ENCODE measurements around the gene ROR1.

ROR1 gene

GRCh38 chr1:63848733-63849132, 74.9 kb downstream of the ROR1 start:
- H3K4me3 ChIP-seq (ENCODE audit: insufficient read depth, low read depth, low read length, poor library complexity, severe bottlenecking) = no peak overlapping the region
- H3K27me3 ChIP-seq (replicated peaks; ENCODE audit: control insufficient read depth, insufficient read depth, low read length, poor library complexity, severe bottlenecking) = no peaks in the 10 kb centered on the region
- H3K36me3 ChIP-seq (ENCODE audit: control insufficient read depth, insufficient read depth, low read length) = no peaks in the 10 kb centered on the region
- H3K4me1 ChIP-seq (ENCODE audit: control insufficient read depth, insufficient read depth, low read length, poor library complexity, severe bottlenecking) = no peaks in the 10 kb centered on the region
- DNase-seq = no peak
- H3K9me3 ChIP-seq (ENCODE audit: control insufficient read depth, low read length) = no peaks in the 10 kb centered on the region
- no peak overlapping the region for H3K27ac ChIP-seq (ENCODE audit: insufficient read depth, low read length, poor library complexity, severe bottlenecking)

GRCh38 chr1:63849149-63849548, 75.3 kb downstream of the ROR1 start:
- no peak for DNase-seq

GRCh38 chr1:63854091-63854490, 80.3 kb downstream of the ROR1 start:
- DNase-seq = no peak
- Histone ChIP-seq H3K36me3 (ENCODE audit: control insufficient read depth, insufficient read depth, low read length) (no peaks in the 10 kb centered on the region), H3K4me3 (ENCODE audit: insufficient read depth, low read depth, low read length, poor library complexity, severe bottlenecking) (no peak overlapping the region), H3K4me1 (ENCODE audit: control insufficient read depth, insufficient read depth, low read length, poor library complexity, severe bottlenecking) (no peaks in the 10 kb centered on the region), H3K27me3 (replicated peaks; ENCODE audit: control insufficient read depth, insufficient read depth, low read length, poor library complexity, severe bottlenecking) (no peaks in the 10 kb centered on the region), H3K9me3 (ENCODE audit: control insufficient read depth, low read length) (no peaks in the 10 kb centered on the region), H3K27ac (ENCODE audit: insufficient read depth, low read length, poor library complexity, severe bottlenecking) (no peak overlapping the region)

More at GRCh38 chr1:63849149-63849548, 75.3 kb downstream of the ROR1 start:
- Histone ChIP-seq H3K9me3 (ENCODE audit: control insufficient read depth, low read length) (no peaks in the 10 kb centered on the region), H3K4me1 (ENCODE audit: control insufficient read depth, insufficient read depth, low read length, poor library complexity, severe bottlenecking) (no peaks in the 10 kb centered on the region), H3K4me3 (ENCODE audit: insufficient read depth, low read depth, low read length, poor library complexity, severe bottlenecking) (no peak overlapping the region), H3K27ac (ENCODE audit: insufficient read depth, low read length, poor library complexity, severe bottlenecking) (no peak overlapping the region), H3K27me3 (replicated peaks; ENCODE audit: control insufficient read depth, insufficient read depth, low read length, poor library complexity, severe bottlenecking) (no peaks in the 10 kb centered on the region), H3K36me3 (ENCODE audit: control insufficient read depth, insufficient read depth, low read length) (no peaks in the 10 kb centered on the region)

- H3K27me3 ChIP-seq (replicated peaks; ENCODE audit: control insufficient read depth, insufficient read depth, low read length, poor library complexity, severe bottlenecking) = no peaks in the 10 kb centered on the region
- no peak for DNase-seq
Measured at GRCh38 chr1:63855942-63856341, 82.1 kb downstream of the ROR1 start.

GRCh38 chr1:63856924-63857323, 83.1 kb downstream of the ROR1 start:
- H3K27ac ChIP-seq (ENCODE audit: insufficient read depth, low read length, poor library complexity, severe bottlenecking) = no peak overlapping the region
- no peaks in the 10 kb centered on the region for H3K27me3 ChIP-seq (replicated peaks; ENCODE audit: control insufficient read depth, insufficient read depth, low read length, poor library complexity, severe bottlenecking)
- no peak for DNase-seq
- no peaks in the 10 kb centered on the region for H3K9me3 ChIP-seq (ENCODE audit: control insufficient read depth, low read length)
- H3K36me3 ChIP-seq (ENCODE audit: control insufficient read depth, insufficient read depth, low read length) = no peaks in the 10 kb centered on the region
- no peak overlapping the region for H3K4me3 ChIP-seq (ENCODE audit: insufficient read depth, low read depth, low read length, poor library complexity, severe bottlenecking)
- H3K4me1 ChIP-seq (ENCODE audit: control insufficient read depth, insufficient read depth, low read length, poor library complexity, severe bottlenecking) = no peaks in the 10 kb centered on the region

More at GRCh38 chr1:63855942-63856341, 82.1 kb downstream of the ROR1 start:
- H3K9me3 ChIP-seq (ENCODE audit: control insufficient read depth, low read length) = no peaks in the 10 kb centered on the region
- no peak overlapping the region for H3K4me3 ChIP-seq (ENCODE audit: insufficient read depth, low read depth, low read length, poor library complexity, severe bottlenecking)
- H3K4me1 ChIP-seq (ENCODE audit: control insufficient read depth, insufficient read depth, low read length, poor library complexity, severe bottlenecking) = no peaks in the 10 kb centered on the region
- H3K36me3 ChIP-seq (ENCODE audit: control insufficient read depth, insufficient read depth, low read length) = no peaks in the 10 kb centered on the region
- no peak overlapping the region for H3K27ac ChIP-seq (ENCODE audit: insufficient read depth, low read length, poor library complexity, severe bottlenecking)

- H3K36me3 ChIP-seq (ENCODE audit: control insufficient read depth, insufficient read depth, low read length) = no peaks in the 10 kb centered on the region
- H3K27me3 ChIP-seq (replicated peaks; ENCODE audit: control insufficient read depth, insufficient read depth, low read length, poor library complexity, severe bottlenecking) = no peaks in the 10 kb centered on the region
- no peak for DNase-seq
- H3K27ac ChIP-seq (ENCODE audit: insufficient read depth, low read length, poor library complexity, severe bottlenecking) = no peak overlapping the region
- H3K4me1 ChIP-seq (ENCODE audit: control insufficient read depth, insufficient read depth, low read length, poor library complexity, severe bottlenecking) = no peaks in the 10 kb centered on the region
- H3K4me3 ChIP-seq (ENCODE audit: insufficient read depth, low read depth, low read length, poor library complexity, severe bottlenecking) = no peak overlapping the region
- H3K9me3 ChIP-seq (ENCODE audit: control insufficient read depth, low read length) = no peaks in the 10 kb centered on the region
Measured at GRCh38 chr1:63857478-63857877, 83.7 kb downstream of the ROR1 start.

GRCh38 chr1:63858153-63858552, 84.3 kb downstream of the ROR1 start:
- H3K27ac ChIP-seq (ENCODE audit: insufficient read depth, low read length, poor library complexity, severe bottlenecking) = no peak overlapping the region
- DNase-seq = no peak
- H3K27me3 ChIP-seq (replicated peaks; ENCODE audit: control insufficient read depth, insufficient read depth, low read length, poor library complexity, severe bottlenecking) = no peaks in the 10 kb centered on the region
- H3K4me1 ChIP-seq (ENCODE audit: control insufficient read depth, insufficient read depth, low read length, poor library complexity, severe bottlenecking) = no peaks in the 10 kb centered on the region
- no peaks in the 10 kb centered on the region for H3K36me3 ChIP-seq (ENCODE audit: control insufficient read depth, insufficient read depth, low read length)
- no peak overlapping the region for H3K4me3 ChIP-seq (ENCODE audit: insufficient read depth, low read depth, low read length, poor library complexity, severe bottlenecking)
- no peaks in the 10 kb centered on the region for H3K9me3 ChIP-seq (ENCODE audit: control insufficient read depth, low read length)

GRCh38 chr1:63859480-63860275, 85.9 kb downstream of the ROR1 start:
- DNase-seq = no peak
- Histone ChIP-seq H3K4me1 (ENCODE audit: control insufficient read depth, insufficient read depth, low read length, poor library complexity, severe bottlenecking) (no peaks in the 10 kb centered on the region), H3K27ac (ENCODE audit: insufficient read depth, low read length, poor library complexity, severe bottlenecking) (no peak overlapping the region), H3K9me3 (ENCODE audit: control insufficient read depth, low read length) (no peaks in the 10 kb centered on the region), H3K4me3 (ENCODE audit: insufficient read depth, low read depth, low read length, poor library complexity, severe bottlenecking) (no peak overlapping the region), H3K27me3 (replicated peaks; ENCODE audit: control insufficient read depth, insufficient read depth, low read length, poor library complexity, severe bottlenecking) (no peaks in the 10 kb centered on the region), H3K36me3 (ENCODE audit: control insufficient read depth, insufficient read depth, low read length) (no peaks in the 10 kb centered on the region)

GRCh38 chr1:63861052-63861691, 87.4 kb downstream of the ROR1 start:
- Histone ChIP-seq H3K36me3 (ENCODE audit: control insufficient read depth, insufficient read depth, low read length) (no peaks in the 10 kb centered on the region), H3K4me1 (ENCODE audit: control insufficient read depth, insufficient read depth, low read length, poor library complexity, severe bottlenecking) (no peaks in the 10 kb centered on the region), H3K4me3 (ENCODE audit: insufficient read depth, low read depth, low read length, poor library complexity, severe bottlenecking) (no peak overlapping the region), H3K27me3 (replicated peaks; ENCODE audit: control insufficient read depth, insufficient read depth, low read length, poor library complexity, severe bottlenecking) (no peaks in the 10 kb centered on the region), H3K27ac (ENCODE audit: insufficient read depth, low read length, poor library complexity, severe bottlenecking) (no peak overlapping the region), H3K9me3 (ENCODE audit: control insufficient read depth, low read length) (no peaks in the 10 kb centered on the region)
- DNase-seq = no peak

GRCh38 chr1:63863145-63863544, 89.3 kb downstream of the ROR1 start:
- Histone ChIP-seq H3K9me3 (ENCODE audit: control insufficient read depth, low read length) (no peaks in the 10 kb centered on the region), H3K27ac (ENCODE audit: insufficient read depth, low read length, poor library complexity, severe bottlenecking) (no peak overlapping the region), H3K4me3 (ENCODE audit: insufficient read depth, low read depth, low read length, poor library complexity, severe bottlenecking) (no peak overlapping the region), H3K36me3 (ENCODE audit: control insufficient read depth, insufficient read depth, low read length) (no peaks in the 10 kb centered on the region), H3K4me1 (ENCODE audit: control insufficient read depth, insufficient read depth, low read length, poor library complexity, severe bottlenecking) (no peaks in the 10 kb centered on the region), H3K27me3 (replicated peaks; ENCODE audit: control insufficient read depth, insufficient read depth, low read length, poor library complexity, severe bottlenecking) (no peaks in the 10 kb centered on the region)
- DNase-seq = no peak
